Measurements from ENCODE around the gene PJA1. TPM values are rescaled to one million over a fixed set of nuclear protein-coding genes. Genes with fewer than 3 reads are reported as not detected.
A peak's percentile ranks its signal among the peaks of the same experiment; 100 is the strongest.

Gene PJA1
- total RNA-seq = 49.1 and 56.8 TPM in 2 replicates
- polyA plus RNA-seq = 57.0 and 71.0 TPM in 2 replicates

GRCh38 chrX:69165087-69165651 is at the start of gene PJA1:
PJA1 (minus strand) TSS chrX:69165453; CDS start chrX:69163073, 2,380 bp downstream.
- Histone ChIP-seq H3K9me2 (replicated peaks; ENCODE audit: insufficient read depth) (no peaks in the 10 kb centered on the region), H3K79me2 (peaks cover 17% of the 10 kb centered on the region), H4K20me1 (ENCODE audit: insufficient read depth, poor library complexity, severe bottlenecking) (no peaks in the 10 kb centered on the region), H3K27ac (peak within 1 kb of the TSS; percentile 91), H3K4me3 (peak within 1 kb of the TSS; percentile 79), H2AFZ (peak within 1 kb of the TSS; percentile 83), H3K4me2 (peak within 1 kb of the TSS; percentile 67), H3K27me3 (no peaks in the 10 kb centered on the region), H3K9me3 (ENCODE audit: low read depth) (no peaks in the 10 kb centered on the region), H3K36me3 (replicated peaks; ENCODE audit: insufficient read depth, low read depth) (no peaks in the 10 kb centered on the region), H3K4me1 (ENCODE audit: insufficient read depth) (no peaks in the 10 kb centered on the region)
- TF ChIP-seq CTCF (IDR thresholded peaks at IDR 0.05; ENCODE audit: poor library complexity) = no peak
- TF ChIP-seq EZH2phosphoT487 (IDR thresholded peaks at IDR 0.05; ENCODE audit: low read depth, severe bottlenecking, unreplicated experiment) = no peak
- no peak for TF ChIP-seq EZH2 (IDR thresholded peaks at IDR 0.05; ENCODE audit: borderline replicate concordance)
- peak; percentile 80 for DNase-seq (ENCODE audit: low spot score)
- 60% methylated on average over 38 of the region's 48 CpGs for WGBS (ENCODE audit: low lambda C conversion rate, missing lambda C conversion rate)

- Histone ChIP-seq H2AFZ (no peak overlapping the region), H3K4me3 (no peak overlapping the region), H3K4me2 (no peak overlapping the region), H4K20me1 (ENCODE audit: insufficient read depth, poor library complexity, severe bottlenecking) (no peaks in the 10 kb centered on the region), H3K4me1 (ENCODE audit: insufficient read depth) (no peaks in the 10 kb centered on the region), H3K9me2 (replicated peaks; ENCODE audit: insufficient read depth) (no peaks in the 10 kb centered on the region), H3K27ac (no peak overlapping the region), H3K27me3 (no peaks in the 10 kb centered on the region), H3K36me3 (replicated peaks; ENCODE audit: insufficient read depth, low read depth) (no peaks in the 10 kb centered on the region), H3K79me2 (no peaks in the 10 kb centered on the region), H3K9me3 (ENCODE audit: low read depth) (no peaks in the 10 kb centered on the region)
- WGBS (ENCODE audit: low lambda C conversion rate, missing lambda C conversion rate) = 83% methylated on average over 5 of the region's 5 CpGs
- DNase-seq (ENCODE audit: low spot score) = no peak
- TF ChIP-seq EZH2phosphoT487 (IDR thresholded peaks at IDR 0.05; ENCODE audit: low read depth, severe bottlenecking, unreplicated experiment) (no peak), EZH2 (IDR thresholded peaks at IDR 0.05; ENCODE audit: borderline replicate concordance) (no peak), CTCF (IDR thresholded peaks at IDR 0.05; ENCODE audit: poor library complexity) (no peak)
Observed at GRCh38 chrX:69214463-69214862, 49.2 kb upstream of the PJA1 start.

- no peaks in the 10 kb centered on the region for H3K79me2 ChIP-seq
- H3K9me3 ChIP-seq (ENCODE audit: low read depth) = no peaks in the 10 kb centered on the region
- H3K27ac ChIP-seq = no peak overlapping the region
- no peaks in the 10 kb centered on the region for H3K4me1 ChIP-seq (ENCODE audit: insufficient read depth)
- H3K4me3 ChIP-seq = no peak overlapping the region
- H4K20me1 ChIP-seq (ENCODE audit: insufficient read depth, poor library complexity, severe bottlenecking) = no peaks in the 10 kb centered on the region
- no peak overlapping the region for H3K4me2 ChIP-seq
- H3K36me3 ChIP-seq (replicated peaks; ENCODE audit: insufficient read depth, low read depth) = no peaks in the 10 kb centered on the region
- TF ChIP-seq EZH2 (IDR thresholded peaks at IDR 0.05; ENCODE audit: borderline replicate concordance) (no peak), EZH2phosphoT487 (IDR thresholded peaks at IDR 0.05; ENCODE audit: low read depth, severe bottlenecking, unreplicated experiment) (no peak), CTCF (IDR thresholded peaks at IDR 0.05; ENCODE audit: poor library complexity) (no peak)
- DNase-seq (ENCODE audit: low spot score) = no peak
- H3K9me2 ChIP-seq (replicated peaks; ENCODE audit: insufficient read depth) = no peaks in the 10 kb centered on the region
- WGBS (ENCODE audit: low lambda C conversion rate, missing lambda C conversion rate) = 73% methylated on average over 2 of the region's 2 CpGs
- no peak overlapping the region for H2AFZ ChIP-seq
- H3K27me3 ChIP-seq = no peaks in the 10 kb centered on the region
Observed at GRCh38 chrX:69211701-69212100, 46.4 kb upstream of the PJA1 start.
